ENCODE measurements around the gene MLF1. TPM values are rescaled to one million over a fixed set of nuclear protein-coding genes. Genes with fewer than 3 reads are reported as not detected.

The MLF1 gene
- polyA plus RNA-seq, 1 of the 3 experiments (the other 2 are of a cell fraction) = 8.2 TPM

DNA sequence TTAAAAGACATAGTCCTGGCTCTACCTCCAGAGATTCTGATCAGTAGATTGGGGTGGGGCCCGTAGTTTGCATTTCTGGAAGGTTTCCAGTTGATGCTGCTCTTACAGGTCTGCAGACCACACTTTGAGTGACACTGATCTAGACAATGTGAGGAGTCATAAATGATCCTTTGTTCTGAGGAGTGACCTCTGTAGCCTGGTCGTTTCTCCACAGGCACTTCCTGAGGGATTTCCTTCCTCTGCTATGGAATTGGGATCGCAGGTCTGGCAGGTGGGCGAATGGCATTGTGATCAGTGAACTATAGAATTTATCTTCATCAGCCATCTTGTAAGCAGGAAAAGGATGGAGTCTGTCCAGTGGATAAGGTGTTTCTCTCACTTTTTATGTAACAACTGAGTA lies 78.8 kb downstream of the MLF1 start:
- H3K4me1 ChIP-seq (ENCODE audit: control insufficient read depth in 1 of 2, insufficient read depth in 2 of 2, low read depth in 1 of 2, low read length in 1 of 2) = peaks cover 6 to 12% of the 10 kb centered on the region in 2 experiments; a peak in 3 of 4 replicates
- 63% methylated on average over 4 of the region's 4 CpGs for WGBS (ENCODE audit: low lambda C conversion rate)
- no peaks in the 10 kb centered on the region for H3K9me2 ChIP-seq
- H3K79me2 ChIP-seq (ENCODE audit: insufficient read depth) = peaks cover 49% of the 10 kb centered on the region
- no peak for TF ChIP-seq EZH2phosphoT487 (IDR thresholded peaks at IDR 0.05; ENCODE audit: borderline replicate concordance, low read depth)
- TF ChIP-seq, protein P1, sequence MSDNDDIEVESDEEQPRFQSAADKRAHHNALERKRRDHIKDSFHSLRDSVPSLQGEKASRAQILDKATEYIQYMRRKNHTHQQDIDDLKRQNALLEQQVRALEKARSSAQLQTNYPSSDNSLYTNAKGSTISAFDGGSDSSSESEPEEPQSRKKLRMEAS (IDR thresholded peaks at IDR 0.05; ENCODE audit: low read depth) = no peak
- TF ChIP-seq RFX5 (IDR thresholded peaks at IDR 0.05; ENCODE audit: low read length) = no peak
- TF ChIP-seq NRF1 (IDR thresholded peaks at IDR 0.05; ENCODE audit: low read depth, low read length) = no peak
- TF ChIP-seq, protein P2, sequence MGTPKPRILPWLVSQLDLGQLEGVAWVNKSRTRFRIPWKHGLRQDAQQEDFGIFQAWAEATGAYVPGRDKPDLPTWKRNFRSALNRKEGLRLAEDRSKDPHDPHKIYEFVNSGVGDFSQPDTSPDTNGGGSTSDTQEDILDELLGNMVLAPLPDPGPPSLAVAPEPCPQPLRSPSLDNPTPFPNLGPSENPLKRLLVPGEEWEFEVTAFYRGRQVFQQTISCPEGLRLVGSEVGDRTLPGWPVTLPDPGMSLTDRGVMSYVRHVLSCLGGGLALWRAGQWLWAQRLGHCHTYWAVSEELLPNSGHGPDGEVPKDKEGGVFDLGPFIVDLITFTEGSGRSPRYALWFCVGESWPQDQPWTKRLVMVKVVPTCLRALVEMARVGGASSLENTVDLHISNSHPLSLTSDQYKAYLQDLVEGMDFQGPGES (IDR thresholded peaks at IDR 0.05; ENCODE audit: low read depth, low read length) = no peak
- TF ChIP-seq SIN3A (IDR thresholded peaks at IDR 0.05; ENCODE audit: borderline replicate concordance, low read depth, low read length) = no peak
- no peak for TF ChIP-seq USF2 (IDR thresholded peaks at IDR 0.05; ENCODE audit: borderline replicate concordance, low read depth, low read length)
- TF ChIP-seq EP300 (IDR thresholded peaks at IDR 0.05; ENCODE audit: borderline replicate concordance in 1 of 2, low read depth in 1 of 2, low read length in 1 of 2) = no peak
- no peak for TF ChIP-seq GABPA (IDR thresholded peaks at IDR 0.05; ENCODE audit: low read depth)
- TF ChIP-seq FOXJ3 (CRISPR knock-in tag; IDR thresholded peaks at IDR 0.05) = no peak
- TF ChIP-seq, protein P3, sequence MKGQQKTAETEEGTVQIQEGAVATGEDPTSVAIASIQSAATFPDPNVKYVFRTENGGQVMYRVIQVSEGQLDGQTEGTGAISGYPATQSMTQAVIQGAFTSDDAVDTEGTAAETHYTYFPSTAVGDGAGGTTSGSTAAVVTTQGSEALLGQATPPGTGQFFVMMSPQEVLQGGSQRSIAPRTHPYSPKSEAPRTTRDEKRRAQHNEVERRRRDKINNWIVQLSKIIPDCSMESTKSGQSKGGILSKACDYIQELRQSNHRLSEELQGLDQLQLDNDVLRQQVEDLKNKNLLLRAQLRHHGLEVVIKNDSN (IDR thresholded peaks at IDR 0.05; ENCODE audit: borderline replicate concordance, low read depth) = no peak
- TF ChIP-seq FOSL2 (IDR thresholded peaks at IDR 0.05; ENCODE audit: borderline replicate concordance, low read depth) = no peak
- no peak for TF ChIP-seq SMC3 (IDR thresholded peaks at IDR 0.05; ENCODE audit: low read depth, low read length)
- no peak for TF ChIP-seq RXRA (IDR thresholded peaks at IDR 0.05; ENCODE audit: borderline replicate concordance, low read depth)
- no peak for TF ChIP-seq MEF2A (IDR thresholded peaks at IDR 0.05; ENCODE audit: borderline replicate concordance, low read depth)
- TF ChIP-seq YY1 (IDR thresholded peaks at IDR 0.05; ENCODE audit: low read depth) = no peak
- H3K9ac ChIP-seq = no peak overlapping the region
- no peak for DNase-seq
- no peak overlapping the region for H3K4me2 ChIP-seq
- POLR2A ChIA-PET = no interaction called here
- no peak overlapping the region for H2AFZ ChIP-seq (ENCODE audit: low read depth)
- no peaks in the 10 kb centered on the region for H4K20me1 ChIP-seq (ENCODE audit: insufficient read depth)
- H3K27ac ChIP-seq (ENCODE audit: low read depth in 2 of 2, low read length in 1 of 2) = no peak overlapping the region
- H3F3A ChIP-seq (replicated peaks; ENCODE audit: insufficient read depth) = peaks cover 9% of the 10 kb centered on the region
- H3K27me3 ChIP-seq (ENCODE audit: insufficient read depth) = no peaks in the 10 kb centered on the region
- no peaks in the 10 kb centered on the region for H3K9me3 ChIP-seq
- CTCF ChIA-PET = interaction anchor here (3.2 kb wide), 1 partner anchor 10 kb away, joined by 9 read pairs; no protein-coding TSS in a partner anchor
- peaks cover 69 to 74% of the 10 kb centered on the region in 2 experiments for H3K36me3 ChIP-seq (replicated peaks in 1 of 2; ENCODE audit: control insufficient read depth in 1 of 2, insufficient read depth in 2 of 2, low read length in 1 of 2)
- no peak overlapping the region for H3K4me3 ChIP-seq (ENCODE audit: low read depth in 2 of 2, low read length in 1 of 2)

All from SK-N-SH (cell line).